BLaER1 (cell line): ENCODE measurements around the gene CEP128.

Experiments used
- H3K27ac ChIP-seq: shearing (Covaris generic); formaldehyde crosslinking; 2 replicates; pipeline ENCODE4 v1.8.1; 2022
- H3K27me3 ChIP-seq: shearing (Covaris generic); formaldehyde crosslinking; 2 replicates; pipeline ENCODE4 v1.8.1; 2022
- H3K36me3 ChIP-seq: shearing (Covaris generic); formaldehyde crosslinking; 2 replicates; pipeline ENCODE4 v1.8.1; 2022
- H3K4me1 ChIP-seq: shearing (Covaris generic); formaldehyde crosslinking; 2 replicates; pipeline ENCODE4 v1.8.1; 2022
- H3K4me2 ChIP-seq: shearing (Covaris generic); formaldehyde crosslinking; 2 replicates; pipeline ENCODE4 v1.8.1; 2022
- H3K4me3 ChIP-seq: shearing (Covaris generic); formaldehyde crosslinking; 2 replicates; pipeline ENCODE4 v1.8.1; 2022
- H3K9ac ChIP-seq: shearing (Covaris generic); formaldehyde crosslinking; 2 replicates; pipeline ENCODE4 v1.8.1; 2022
- H3K9me3 ChIP-seq: shearing (Covaris generic); formaldehyde crosslinking; 2 replicates; pipeline ENCODE4 v1.8.1; 2022
- H4K20me1 ChIP-seq: shearing (Covaris generic); formaldehyde crosslinking; 2 replicates; pipeline ENCODE4 v1.8.1; 2022
- Cebpa-rat ChIP-seq: shearing (Covaris generic); IDR thresholded peaks from 2 replicates; pipeline ENCODE4 v1.8.1; 2022

CEP128 gene

GRCh38 chr14:80608563-80608962, 333.0 kb downstream of the CEP128 start:
- no peaks in the 10 kb centered on the region for H3K27me3 ChIP-seq

DNA sequence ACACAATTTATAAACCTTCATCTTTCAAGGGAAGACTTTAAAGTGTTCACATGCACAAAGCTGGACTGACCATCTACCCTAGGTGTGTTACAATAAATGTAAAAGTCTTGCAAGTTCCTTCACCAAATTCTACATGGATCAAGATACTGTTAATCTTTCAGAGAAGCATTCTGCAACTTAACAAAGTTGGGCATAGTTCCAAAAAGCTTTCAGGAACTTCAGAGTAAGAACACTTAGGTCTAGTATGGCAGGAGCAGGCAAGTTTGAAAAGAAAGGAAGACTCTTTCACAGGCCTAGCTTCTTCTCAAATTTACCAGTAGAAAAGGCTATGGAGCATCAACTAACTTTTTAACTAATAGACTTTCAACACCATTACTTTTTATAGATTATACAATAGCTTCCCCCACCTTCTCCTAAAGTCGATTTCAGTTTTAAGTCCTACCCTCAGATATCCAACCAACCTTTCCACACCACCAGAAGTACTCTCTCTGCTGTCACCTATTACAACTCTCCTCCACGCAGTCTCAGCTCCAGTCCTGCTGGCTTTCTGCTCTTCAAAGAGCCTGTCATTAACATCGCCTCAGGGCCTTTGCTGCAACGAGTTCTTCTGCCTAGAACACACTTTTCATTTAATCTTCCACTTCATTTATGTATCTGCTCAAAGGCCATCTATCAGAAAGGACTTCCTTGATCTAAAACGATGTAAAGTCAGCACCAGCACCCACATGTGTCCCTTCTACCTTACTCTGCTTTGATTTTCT, 333.9 kb downstream of the CEP128 start:
- H3K9ac ChIP-seq: no peak overlapping the region
- no peak for TF ChIP-seq Cebpa-rat
- H4K20me1 ChIP-seq: no peaks in the 10 kb centered on the region
- no peaks in the 10 kb centered on the region for H3K9me3 ChIP-seq
- H3K4me3 ChIP-seq: no peak overlapping the region
- H3K4me1 ChIP-seq: no peaks in the 10 kb centered on the region
- no peaks in the 10 kb centered on the region for H3K36me3 ChIP-seq
- H3K4me2 ChIP-seq: no peak overlapping the region
- no peaks in the 10 kb centered on the region for H3K27me3 ChIP-seq
- no peak overlapping the region for H3K27ac ChIP-seq

More at GRCh38 chr14:80608563-80608962, 333.0 kb downstream of the CEP128 start:
- H3K4me2 ChIP-seq: no peak overlapping the region
- H3K4me3 ChIP-seq: no peak overlapping the region
- no peak overlapping the region for H3K27ac ChIP-seq
- no peak overlapping the region for H3K9ac ChIP-seq
- no peaks in the 10 kb centered on the region for H3K9me3 ChIP-seq
- H4K20me1 ChIP-seq: no peaks in the 10 kb centered on the region
- H3K36me3 ChIP-seq: no peaks in the 10 kb centered on the region
- no peak for TF ChIP-seq Cebpa-rat
- no peaks in the 10 kb centered on the region for H3K4me1 ChIP-seq

GRCh38 chr14:80606347-80606772, 335.2 kb downstream of the CEP128 start:
- Histone ChIP-seq H3K36me3 (no peaks in the 10 kb centered on the region), H3K4me1 (no peaks in the 10 kb centered on the region), H3K27ac (no peak overlapping the region), H3K9ac (no peak overlapping the region), H3K4me3 (no peak overlapping the region), H3K9me3 (no peaks in the 10 kb centered on the region), H4K20me1 (no peaks in the 10 kb centered on the region), H3K27me3 (no peaks in the 10 kb centered on the region), H3K4me2 (no peak overlapping the region)
- TF ChIP-seq Cebpa-rat: no peak

- no peak overlapping the region for H3K27ac ChIP-seq
Observed at GRCh38 chr14:80605536-80605935, 336.0 kb downstream of the CEP128 start.

GRCh38 chr14:80602946-80603345, 338.6 kb downstream of the CEP128 start:
- no peak for TF ChIP-seq Cebpa-rat
- no peak overlapping the region for H3K4me2 ChIP-seq

More at GRCh38 chr14:80605536-80605935, 336.0 kb downstream of the CEP128 start:
- H3K9ac ChIP-seq: no peak overlapping the region
- no peak overlapping the region for H3K4me2 ChIP-seq
- H3K4me3 ChIP-seq: no peak overlapping the region
- no peak for TF ChIP-seq Cebpa-rat
- no peaks in the 10 kb centered on the region for H3K9me3 ChIP-seq
- no peaks in the 10 kb centered on the region for H3K27me3 ChIP-seq
- H4K20me1 ChIP-seq: no peaks in the 10 kb centered on the region
- no peaks in the 10 kb centered on the region for H3K4me1 ChIP-seq
- H3K36me3 ChIP-seq: no peaks in the 10 kb centered on the region

GRCh38 chr14:80587096-80587724, 354.3 kb downstream of the CEP128 start:
- Histone ChIP-seq H3K4me2 (no peak overlapping the region), H3K9me3 (peaks cover 9% of the 10 kb centered on the region; the same call in 1 of the 2 replicates), H3K4me3 (no peak overlapping the region), H3K27ac (no peak overlapping the region), H3K9ac (no peak overlapping the region), H3K36me3 (no peaks in the 10 kb centered on the region), H3K27me3 (no peaks in the 10 kb centered on the region), H3K4me1 (no peaks in the 10 kb centered on the region), H4K20me1 (no peaks in the 10 kb centered on the region)
- TF ChIP-seq Cebpa-rat: no peak

More at GRCh38 chr14:80602946-80603345, 338.6 kb downstream of the CEP128 start:
- no peaks in the 10 kb centered on the region for H3K9me3 ChIP-seq
- H3K27ac ChIP-seq: no peak overlapping the region
- no peaks in the 10 kb centered on the region for H3K27me3 ChIP-seq
- no peak overlapping the region for H3K4me3 ChIP-seq
- H3K9ac ChIP-seq: no peak overlapping the region
- no peaks in the 10 kb centered on the region for H4K20me1 ChIP-seq
- no peaks in the 10 kb centered on the region for H3K4me1 ChIP-seq
- H3K36me3 ChIP-seq: no peaks in the 10 kb centered on the region

- H4K20me1 ChIP-seq: no peaks in the 10 kb centered on the region
- H3K9ac ChIP-seq: no peak overlapping the region
- H3K9me3 ChIP-seq: peaks cover 4% of the 10 kb centered on the region; the same call in 1 of the 2 replicates
- no peaks in the 10 kb centered on the region for H3K4me1 ChIP-seq
- no peak overlapping the region for H3K4me3 ChIP-seq
- H3K27ac ChIP-seq: no peak overlapping the region
- no peak overlapping the region for H3K4me2 ChIP-seq
- no peaks in the 10 kb centered on the region for H3K36me3 ChIP-seq
- no peaks in the 10 kb centered on the region for H3K27me3 ChIP-seq
- TF ChIP-seq Cebpa-rat: no peak
Observed at GRCh38 chr14:80586131-80586530, 355.4 kb downstream of the CEP128 start.

GRCh38 chr14:80585506-80585835, 356.1 kb downstream of the CEP128 start:
- no peaks in the 10 kb centered on the region for H3K27me3 ChIP-seq
- no peak overlapping the region for H3K4me2 ChIP-seq
- no peaks in the 10 kb centered on the region for H3K4me1 ChIP-seq
- H4K20me1 ChIP-seq: no peaks in the 10 kb centered on the region
- no peaks in the 10 kb centered on the region for H3K36me3 ChIP-seq
- 0 out of 2 replicates have a peak, but pooled peaks cover under 1% of the 10 kb centered on the region for H3K9me3 ChIP-seq
- H3K4me3 ChIP-seq: no peak overlapping the region
- TF ChIP-seq Cebpa-rat: no peak
- no peak overlapping the region for H3K9ac ChIP-seq
- no peak overlapping the region for H3K27ac ChIP-seq

- Histone ChIP-seq H4K20me1 (no peaks in the 10 kb centered on the region), H3K9ac (no peak overlapping the region), H3K4me2 (no peak overlapping the region)
Observed at GRCh38 chr14:80584744-80585505, 356.6 kb downstream of the CEP128 start.

GRCh38 chr14:80577599-80577998, 363.9 kb downstream of the CEP128 start:
- no peaks in the 10 kb centered on the region for H4K20me1 ChIP-seq
- no peak overlapping the region for H3K27ac ChIP-seq
- no peak for TF ChIP-seq Cebpa-rat
- H3K9me3 ChIP-seq: no peaks in the 10 kb centered on the region
- no peak overlapping the region for H3K4me3 ChIP-seq
- H3K27me3 ChIP-seq: no peaks in the 10 kb centered on the region
- 0 out of 2 replicates have a peak, but pooled peaks cover 5% of the 10 kb centered on the region for H3K36me3 ChIP-seq
- no peak overlapping the region for H3K4me2 ChIP-seq
- no peak overlapping the region for H3K9ac ChIP-seq
- no peaks in the 10 kb centered on the region for H3K4me1 ChIP-seq

More at GRCh38 chr14:80584744-80585505, 356.6 kb downstream of the CEP128 start:
- Histone ChIP-seq H3K27ac (no peak overlapping the region), H3K4me1 (no peaks in the 10 kb centered on the region), H3K36me3 (no peaks in the 10 kb centered on the region), H3K27me3 (no peaks in the 10 kb centered on the region), H3K4me3 (no peak overlapping the region), H3K9me3 (no peaks in the 10 kb centered on the region)
- TF ChIP-seq Cebpa-rat: no peak
